Measurements from ENCODE around the gene HOXA7.

Gene HOXA7

DNA sequence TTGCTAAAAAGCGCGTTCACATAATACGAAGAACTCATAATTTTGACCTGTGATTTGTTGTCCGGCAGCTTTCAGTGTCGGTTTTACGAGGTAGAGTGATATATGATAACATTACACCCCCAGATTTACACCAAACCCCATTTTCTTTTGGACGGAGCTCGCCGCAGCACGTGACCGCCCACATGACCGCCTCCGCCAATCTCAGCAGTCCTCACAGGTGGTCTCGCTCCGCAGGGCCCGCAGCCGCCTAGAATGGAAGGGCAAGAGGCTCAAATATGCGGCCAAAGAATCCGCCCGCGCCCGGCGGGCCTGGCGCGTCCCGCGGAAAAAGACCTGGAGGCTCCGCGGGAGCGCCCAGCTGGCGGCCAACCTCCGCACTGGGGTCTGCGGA is at the start of gene HOXA7:
TSS of gene HOXA7 (minus strand) at position 168 of the 391 bp plus-strand sequence. CDS start at position 38, 130 bp downstream.
- DNase-seq: no peak

DNA sequence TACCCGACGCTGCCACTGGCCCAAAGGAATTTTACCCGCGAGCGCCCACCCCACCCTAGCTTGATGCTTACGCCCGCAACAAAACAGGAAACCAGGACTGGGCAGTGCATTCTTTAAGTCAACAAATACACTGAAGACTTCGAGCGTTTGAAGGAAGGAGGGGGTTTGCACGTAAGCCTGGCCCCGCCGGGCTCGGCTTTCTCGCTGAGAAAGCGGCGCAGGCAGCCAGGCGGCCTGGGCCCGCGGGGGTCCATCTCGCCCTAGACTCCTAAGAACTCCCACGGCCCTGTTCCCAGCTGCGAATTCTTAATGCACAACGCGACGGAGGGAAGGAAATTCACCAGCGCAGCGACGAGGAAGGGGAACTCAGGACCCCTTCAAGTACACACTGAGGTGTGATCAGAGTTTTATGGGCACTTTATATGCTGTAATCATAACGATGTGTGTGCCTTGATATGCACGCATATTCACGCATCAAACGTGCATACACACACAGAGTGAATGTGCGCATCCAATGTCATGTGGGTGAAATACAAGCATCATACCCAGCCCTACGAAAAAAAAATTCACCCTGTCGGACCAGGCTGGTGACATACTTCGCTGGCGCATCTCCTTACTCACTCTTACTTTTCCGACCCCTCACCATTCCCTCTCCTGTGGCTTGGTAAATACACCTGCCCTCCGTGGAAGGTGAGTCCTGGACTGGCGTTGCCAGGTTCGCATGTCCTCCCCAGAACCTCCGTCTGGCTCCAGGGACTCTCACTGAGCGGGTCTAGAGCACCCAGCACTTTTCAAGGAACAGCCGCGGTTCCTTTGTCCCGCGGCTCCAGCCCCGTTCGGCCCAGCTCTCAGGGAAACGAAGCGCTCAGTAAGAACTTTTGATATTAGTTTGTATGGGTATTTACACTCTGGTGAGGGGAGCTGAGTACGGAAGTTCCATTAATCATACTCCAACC is 49.1 kb upstream of the HOXA7 start:
- DNase-seq: no peak

- no peak for DNase-seq
Observed at GRCh38 chr7:27204851-27205322, 48.4 kb upstream of the HOXA7 start.

DNA sequence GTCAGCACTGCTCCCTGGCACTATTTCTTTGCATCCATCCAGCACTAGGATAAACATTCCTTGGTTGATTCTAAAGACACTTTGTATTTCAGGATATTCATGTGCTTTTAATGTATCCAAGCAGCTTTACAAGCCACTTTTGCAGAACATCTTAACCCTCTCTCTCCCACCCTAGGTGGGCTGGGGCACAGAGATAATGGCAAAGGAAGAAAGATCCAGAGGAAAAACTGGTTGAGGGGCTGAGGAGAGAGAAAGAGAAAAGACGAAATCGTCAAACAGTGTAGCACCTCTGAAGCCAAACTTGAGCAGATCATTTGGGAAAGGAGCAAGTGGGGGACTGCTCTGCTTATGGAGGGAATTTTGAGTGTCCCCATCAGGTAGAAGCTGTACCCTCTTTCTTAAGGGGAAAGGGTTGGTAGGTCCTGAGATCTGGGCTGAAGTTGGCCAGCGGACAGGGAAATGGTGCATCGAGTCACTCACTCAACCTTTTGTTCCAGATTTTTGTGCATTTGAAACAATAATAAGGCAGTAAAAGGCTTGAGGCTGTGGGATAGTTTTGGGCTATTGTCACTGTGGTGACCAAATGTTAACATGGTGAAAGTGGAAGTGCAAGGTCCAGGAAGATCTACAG is 47.6 kb upstream of the HOXA7 start:
- no peak for DNase-seq

GRCh38 chr7:27203365-27203953 is 47.0 kb upstream of the HOXA7 start:
- DNase-seq: no peak

DNA sequence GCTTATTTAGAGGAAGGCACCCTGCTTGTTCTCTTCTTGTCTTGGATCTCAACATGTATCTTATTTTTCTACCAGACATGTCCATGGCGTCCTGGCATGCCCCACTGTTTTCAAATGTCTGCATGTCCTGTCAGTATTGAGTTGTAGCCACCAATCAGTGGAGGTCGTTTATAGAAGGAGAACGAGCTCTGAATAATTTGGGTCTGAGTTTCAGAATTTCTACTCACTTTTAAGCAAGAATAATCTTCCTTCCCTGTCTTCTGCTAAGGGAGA is 46.3 kb upstream of the HOXA7 start:
- DNase-seq: no peak

DNA sequence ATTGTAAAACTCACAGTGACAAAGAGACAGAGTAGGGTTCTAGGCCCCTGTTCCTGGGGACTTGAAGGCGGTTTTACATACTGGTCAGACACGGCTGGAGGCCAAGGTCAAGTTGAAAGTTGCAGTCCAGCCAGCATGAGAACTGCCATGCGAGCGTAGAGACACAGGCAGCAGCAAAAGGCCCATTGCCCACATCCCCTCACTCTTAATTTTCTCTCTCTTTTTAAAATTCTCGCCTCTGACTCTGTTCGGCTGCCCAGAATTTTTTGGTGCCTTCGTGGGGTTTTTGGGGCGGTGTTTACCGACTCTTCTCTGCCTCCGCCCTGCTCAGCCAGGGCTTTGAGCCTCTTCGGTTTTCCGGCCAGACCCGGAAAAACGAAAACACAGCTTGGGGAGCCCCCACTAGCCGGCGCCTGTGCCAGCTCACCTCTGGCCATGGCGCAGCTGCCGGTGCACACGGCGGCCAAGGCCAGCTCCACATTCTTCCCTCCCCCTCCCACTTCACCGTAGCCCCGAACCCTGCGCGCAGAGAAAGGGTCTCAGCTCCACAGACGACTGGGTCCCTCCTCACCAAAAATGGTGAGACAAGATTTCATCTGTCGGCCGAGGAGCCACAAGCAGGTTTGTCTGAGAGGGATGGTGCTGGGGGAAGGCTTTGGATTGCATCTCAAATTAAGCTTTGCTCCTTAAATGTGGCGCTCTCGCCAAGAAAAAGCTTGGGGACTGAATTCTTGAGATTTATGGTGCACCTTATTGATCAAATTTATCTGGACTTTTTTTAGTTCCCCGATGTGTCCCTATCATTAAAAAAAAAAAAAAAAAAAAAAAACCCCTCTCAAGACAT is 45.8 kb upstream of the HOXA7 start:
- DNase-seq: no peak

- no peak for DNase-seq
Observed at GRCh38 chr7:27201580-27202017, 45.1 kb upstream of the HOXA7 start.

DNA sequence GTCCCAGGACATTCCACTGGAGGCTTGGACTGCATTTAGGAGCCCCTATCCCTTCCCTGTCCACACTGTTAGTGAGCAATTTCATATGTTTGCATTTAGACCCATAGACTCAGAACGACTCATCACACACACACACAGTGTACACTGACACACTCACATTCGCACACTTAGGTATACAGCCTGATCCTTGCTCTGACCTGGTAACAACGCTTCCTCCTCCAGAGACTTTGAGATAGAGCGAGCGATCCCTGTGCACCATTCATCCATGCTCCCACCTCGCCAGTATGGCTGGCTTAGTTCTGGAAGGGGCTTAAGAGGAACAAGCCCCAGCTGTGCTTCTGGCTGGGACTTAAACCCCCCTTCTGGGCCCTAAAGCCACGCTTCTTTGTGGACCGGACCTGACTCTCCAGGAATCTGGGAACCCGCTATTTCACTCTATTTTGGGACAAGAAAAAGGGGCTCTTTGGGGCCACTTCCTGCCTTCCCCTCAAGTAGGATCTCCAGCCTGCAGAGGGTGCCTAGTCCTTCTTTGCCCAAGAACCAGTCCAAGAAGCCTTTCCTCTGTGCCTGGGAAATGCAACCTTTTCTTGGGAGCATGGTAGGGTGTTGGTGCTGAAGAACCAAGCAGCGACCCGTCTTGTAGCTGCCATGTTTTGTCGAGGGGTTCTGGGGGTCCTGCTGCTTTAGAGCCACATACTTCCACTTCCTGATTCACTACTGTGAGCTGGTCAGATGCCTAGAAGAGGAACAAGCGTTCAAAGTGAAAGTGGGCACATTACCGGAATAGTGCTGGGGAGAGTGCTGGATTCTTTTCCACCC is 44.5 kb upstream of the HOXA7 start:
- DNase-seq: no peak

- DNase-seq: no peak
Observed at GRCh38 chr7:27199849-27200760, 43.6 kb upstream of the HOXA7 start, which contains the start of gene HOXA13. Gene HOXA13 (minus strand): TSS chr7:27200091. CDS start chr7:27200077, 14 bp downstream.

DNA sequence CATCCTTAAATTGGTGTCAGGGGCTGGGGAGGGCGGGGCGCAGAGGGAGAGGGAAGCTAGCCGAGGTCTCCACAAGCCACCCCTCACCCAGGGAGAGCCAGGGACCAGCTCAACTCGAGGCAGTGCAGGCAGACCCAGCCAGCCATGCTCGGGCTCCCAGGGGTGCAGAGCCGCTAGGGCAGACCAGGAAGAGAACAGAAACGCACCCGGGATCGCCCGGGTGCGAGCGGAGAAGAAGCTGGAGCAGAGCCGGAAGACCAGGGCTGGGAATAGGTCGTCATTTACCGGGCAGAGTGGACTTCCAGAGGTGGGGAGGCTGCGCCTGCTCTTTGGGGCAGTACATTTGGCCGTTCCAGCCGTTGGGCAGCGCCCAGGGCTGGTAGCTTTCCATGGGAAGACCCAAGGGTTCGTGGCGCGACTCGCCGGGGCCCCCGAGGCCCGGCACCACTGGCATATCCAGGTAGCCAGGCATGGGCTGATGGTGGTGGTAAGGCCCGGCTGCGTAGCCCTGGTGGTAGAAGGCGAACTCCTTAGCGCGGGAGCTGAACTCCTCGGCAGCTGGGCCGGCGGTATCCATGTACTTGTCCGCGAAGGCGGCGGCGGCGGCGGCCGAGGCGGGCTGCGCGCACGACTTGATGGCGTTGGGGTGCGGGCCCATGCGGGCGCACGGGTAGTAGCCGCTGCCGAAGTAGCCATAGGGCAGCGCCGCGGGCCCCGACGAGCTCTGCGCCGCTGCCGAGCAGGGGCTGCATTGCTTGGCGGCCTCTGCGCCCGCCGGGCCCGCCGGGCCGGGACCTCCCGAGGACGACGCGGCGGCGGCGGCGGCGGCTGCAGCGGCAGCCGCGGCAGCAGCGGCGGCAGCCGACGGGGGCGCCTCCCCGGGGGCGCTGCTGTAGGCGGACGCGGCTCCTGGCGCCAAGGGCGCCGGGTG is 42.7 kb upstream of the HOXA7 start:
- no peak for DNase-seq

DNA sequence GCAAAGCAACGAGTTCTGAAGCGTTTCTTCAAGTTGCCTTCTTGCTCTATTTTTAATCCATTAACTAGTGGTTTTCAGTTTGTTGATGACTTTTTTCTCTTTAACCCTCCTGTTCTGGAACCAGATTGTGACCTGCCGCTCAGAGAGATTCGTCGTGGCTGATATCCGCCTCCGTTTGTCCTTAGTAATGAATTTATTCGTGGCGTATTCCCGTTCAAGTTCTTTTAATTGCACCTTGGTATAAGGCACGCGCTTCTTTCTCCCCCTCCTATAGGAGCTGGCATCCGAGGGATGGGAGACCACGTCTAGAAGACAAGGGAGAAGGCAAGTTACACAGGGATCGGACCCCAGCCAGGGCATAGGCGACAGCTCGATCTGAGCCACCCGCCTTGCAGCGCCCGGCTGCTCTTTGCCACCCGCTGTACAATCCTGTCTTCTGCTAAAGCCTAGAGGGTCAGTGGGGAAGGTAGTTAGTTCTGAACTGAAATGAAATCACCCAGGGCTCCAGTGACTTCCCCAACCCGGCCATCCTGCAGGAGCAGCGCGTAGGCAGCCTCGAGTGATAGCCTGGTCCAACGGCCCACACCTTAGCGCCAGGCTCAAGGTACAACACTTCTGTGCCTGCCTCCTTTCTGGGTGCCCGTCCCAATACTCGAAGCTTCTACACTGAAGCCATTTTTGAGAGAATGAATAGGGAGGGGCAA is 41.8 kb upstream of the HOXA7 start:
- no peak for DNase-seq

- DNase-seq: no peak
Observed at GRCh38 chr7:27197137-27198042, 40.9 kb upstream of the HOXA7 start.

- DNase-seq: peak in 1 of 2 experiments; percentile 5
Observed at GRCh38 chr7:27196287-27196767, 39.9 kb upstream of the HOXA7 start.

GRCh38 chr7:27194686-27195379 is 38.4 kb upstream of the HOXA7 start:
- DNase-seq: no peak

DNA sequence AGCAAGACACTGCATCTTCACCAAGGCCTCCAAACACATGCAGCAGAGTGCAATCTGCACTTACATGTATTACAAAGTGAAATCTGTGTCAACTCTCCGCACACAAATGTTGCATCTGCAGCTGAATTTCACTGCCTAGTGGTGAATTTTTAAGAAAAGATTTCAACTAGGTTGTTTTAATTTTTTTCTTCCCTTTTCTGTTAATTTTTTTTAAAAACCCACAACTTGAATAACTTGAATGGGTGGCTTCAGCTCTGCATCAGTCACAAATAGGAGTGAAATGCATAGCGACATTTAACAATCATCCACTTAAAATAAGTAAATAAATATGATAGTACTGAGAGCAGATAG is 37.5 kb upstream of the HOXA7 start:
- no peak for DNase-seq
